ENCODE data around the gene RBM5. TPM values are rescaled to one million over a fixed set of nuclear protein-coding genes. Genes with fewer than 3 reads are reported as not detected.

Gene RBM5
- total RNA-seq, 1 experiment from 2014 or later = 33.5 TPM

DNA sequence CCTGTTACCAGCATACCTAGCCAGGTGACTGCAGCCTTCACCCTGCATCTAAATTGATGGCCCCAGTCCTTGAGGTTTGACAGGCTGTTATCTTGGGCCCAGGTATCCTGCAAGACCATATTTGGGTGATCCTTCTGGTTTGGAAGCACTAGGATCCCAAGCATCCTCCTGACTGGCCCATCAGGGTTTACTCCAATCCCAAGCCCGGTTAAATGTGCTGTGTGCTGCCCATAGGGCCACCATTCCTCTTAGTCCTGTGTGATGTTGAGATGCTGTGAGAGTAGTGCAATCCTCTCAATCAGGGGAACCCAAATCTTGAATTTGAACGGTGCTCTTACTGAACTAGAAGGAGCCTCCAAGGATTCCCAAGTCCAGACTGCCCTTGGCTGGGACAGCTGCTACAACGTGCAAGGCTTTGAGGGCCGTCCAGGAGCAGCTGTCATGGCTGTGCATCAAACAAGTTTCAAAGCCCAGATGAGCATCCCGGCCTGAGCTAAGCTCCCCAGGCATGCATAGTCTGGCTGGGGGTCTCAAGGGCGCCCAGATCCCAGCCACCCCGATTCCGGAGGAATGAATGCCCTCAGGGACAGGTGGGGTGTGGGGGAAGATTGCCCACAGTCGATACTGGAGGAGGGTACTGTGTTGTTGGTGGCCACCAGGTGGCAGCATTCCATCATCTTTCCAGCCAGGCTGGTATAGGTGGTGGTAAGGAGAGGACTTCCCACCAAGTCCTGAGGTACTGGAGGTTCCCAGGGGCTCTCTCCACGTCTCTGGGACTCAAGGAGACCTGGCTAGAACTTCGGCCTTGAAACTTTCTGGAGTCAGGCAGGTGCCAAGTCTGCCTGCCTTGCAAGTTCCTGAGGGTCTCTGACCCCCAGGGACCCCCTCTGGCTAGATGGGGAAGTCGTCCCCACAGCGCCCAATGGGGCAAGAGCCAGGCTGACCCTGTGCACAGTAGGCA lies 32.6 kb downstream of the RBM5 start:
- peak; percentile 81 for DNase-seq (ENCODE audit: low spot score)

DNA sequence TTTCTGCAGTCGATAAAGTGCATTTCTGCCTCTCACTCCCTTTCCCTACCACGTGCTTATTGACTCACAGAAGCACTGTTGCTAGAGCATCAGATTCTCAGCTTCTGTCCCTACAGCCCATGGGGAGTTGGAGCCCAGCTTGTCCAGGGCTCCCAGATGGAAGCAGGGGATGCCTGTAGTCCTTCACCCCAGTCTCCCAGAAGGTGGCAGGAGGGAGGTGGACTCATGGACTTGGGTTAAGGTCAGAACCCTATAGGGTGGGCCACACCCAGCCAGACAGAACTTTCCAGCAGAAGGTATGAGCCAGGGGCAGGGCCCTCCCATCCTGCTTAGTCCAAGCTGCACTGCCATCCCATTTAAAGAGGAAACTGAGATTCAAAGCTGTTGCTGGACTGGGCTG lies 33.4 kb downstream of the RBM5 start:
- DNase-seq (ENCODE audit: low spot score) = no peak

DNA sequence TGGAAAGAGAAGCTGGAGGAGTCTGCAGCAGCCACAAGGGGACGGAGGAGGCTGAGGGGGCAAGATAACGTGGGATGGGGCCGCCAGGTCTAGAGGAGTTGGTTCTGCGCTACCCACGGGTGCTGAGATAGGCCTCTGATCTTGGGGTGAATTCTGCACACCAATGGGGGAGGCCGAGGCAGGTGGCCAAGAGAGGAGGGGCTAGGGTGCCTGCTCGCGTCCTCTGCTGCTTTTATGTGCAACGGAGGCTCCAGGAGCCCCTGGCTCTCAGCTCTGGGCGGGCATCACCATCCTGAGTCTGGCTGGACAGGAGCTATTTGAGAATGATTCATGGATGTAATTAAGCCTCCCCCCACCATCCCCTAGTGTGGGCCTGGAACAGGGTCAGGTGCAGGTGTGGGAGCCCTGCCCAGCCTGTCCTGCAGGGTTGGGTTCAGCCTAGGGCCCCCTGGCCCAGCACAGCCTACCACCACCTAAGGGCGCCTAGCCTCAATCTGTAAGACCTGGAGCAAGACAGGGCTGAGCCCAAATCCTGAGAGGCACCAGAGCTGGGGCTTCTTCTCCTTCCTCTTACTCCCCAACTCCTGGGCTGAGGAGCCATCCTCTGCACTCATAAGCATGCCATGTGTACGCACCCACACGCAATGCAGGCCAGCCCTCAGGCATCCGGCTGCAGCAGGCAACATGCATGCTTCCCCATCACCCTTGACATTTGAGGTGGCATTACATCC lies 34.1 kb downstream of the RBM5 start:
- DNase-seq (ENCODE audit: low spot score) = no peak

DNA sequence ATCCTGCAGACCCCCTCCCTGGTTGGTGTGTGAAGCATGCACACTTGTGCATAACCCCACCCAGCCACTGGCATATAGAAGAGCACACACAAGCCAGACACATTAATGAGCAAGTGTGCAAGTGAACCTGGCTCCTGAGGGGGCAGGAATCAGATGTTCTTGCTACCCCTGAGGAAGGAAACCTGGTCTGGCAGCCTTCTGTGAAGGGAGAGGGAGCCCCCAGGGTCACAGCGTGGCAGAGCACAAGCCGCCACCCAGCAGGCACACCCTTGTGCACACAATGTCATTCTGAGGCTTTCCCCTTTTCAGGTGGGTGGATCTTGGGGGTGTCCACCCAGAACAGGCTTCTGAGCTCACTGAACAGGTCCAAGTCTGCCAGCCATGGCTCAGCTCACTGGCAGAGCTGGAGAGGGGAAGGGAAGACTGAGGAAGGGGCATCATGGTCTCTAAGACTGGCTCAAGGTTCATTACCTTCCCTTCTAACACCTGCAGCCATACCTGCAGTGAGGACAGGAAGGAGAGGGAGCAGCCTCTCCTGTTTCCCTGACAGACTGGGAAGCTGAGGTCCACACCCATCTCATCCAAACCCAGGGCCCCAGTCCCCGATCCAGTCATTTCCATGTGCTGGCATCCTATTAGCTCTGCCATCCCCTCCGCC lies 34.8 kb downstream of the RBM5 start:
- DNase-seq (ENCODE audit: low spot score) = no peak

DNA sequence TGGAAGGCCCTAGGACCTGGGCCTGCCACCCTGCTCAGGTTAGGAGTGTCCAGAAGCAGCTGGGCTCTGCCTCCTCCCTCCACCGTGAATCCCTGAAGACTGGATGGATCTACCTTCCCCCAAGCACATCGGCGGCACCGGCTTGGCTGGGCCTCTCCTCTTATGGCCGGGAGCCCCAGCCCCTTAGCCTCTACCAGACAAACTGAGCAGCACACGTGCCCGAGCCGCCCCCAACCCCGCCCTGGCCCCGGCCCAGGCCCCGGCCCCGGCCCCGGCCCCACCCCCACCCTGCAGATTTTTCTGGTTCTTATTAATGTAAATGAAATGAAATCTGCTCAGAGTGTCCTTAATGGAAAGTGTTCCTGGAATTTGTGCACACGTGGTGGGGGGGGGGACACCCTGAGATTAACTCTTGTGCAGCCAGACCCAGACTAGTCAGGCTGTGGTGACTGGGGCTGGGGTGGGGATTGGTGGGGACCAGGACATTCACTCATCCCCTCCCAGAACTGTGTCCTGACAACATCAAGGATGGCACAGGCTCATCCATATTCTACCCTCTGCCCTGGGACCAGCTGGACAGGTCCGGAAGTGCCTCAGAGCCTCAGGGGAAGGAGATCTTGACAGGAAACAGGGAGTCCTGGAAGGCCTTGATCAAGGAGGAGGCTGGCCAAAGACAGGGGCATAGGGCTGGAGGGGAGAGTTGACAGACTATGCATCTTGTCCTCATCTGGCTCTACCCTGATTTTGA lies 35.5 kb downstream of the RBM5 start:
- no peak for DNase-seq (ENCODE audit: low spot score)

DNA sequence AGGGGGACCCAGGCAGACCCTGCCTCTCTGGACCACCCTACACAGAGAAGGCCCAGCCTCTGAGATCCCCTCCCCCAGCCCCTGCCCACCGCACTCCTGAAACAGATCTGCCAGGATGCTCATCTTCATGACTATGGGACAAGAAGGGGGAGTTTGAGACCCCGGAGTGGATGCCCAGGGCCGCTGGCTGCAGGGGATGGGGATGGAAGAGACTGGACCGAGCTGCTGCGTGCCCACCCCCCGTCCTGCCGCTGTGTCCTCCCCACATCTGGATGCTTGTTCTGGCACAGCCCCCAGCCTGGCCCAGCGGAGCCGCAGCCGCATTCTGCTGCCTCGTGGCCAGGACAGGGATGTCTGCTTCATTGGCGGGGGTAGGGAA lies 36.1 kb downstream of the RBM5 start:
- no peak for DNase-seq (ENCODE audit: low spot score)

DNA sequence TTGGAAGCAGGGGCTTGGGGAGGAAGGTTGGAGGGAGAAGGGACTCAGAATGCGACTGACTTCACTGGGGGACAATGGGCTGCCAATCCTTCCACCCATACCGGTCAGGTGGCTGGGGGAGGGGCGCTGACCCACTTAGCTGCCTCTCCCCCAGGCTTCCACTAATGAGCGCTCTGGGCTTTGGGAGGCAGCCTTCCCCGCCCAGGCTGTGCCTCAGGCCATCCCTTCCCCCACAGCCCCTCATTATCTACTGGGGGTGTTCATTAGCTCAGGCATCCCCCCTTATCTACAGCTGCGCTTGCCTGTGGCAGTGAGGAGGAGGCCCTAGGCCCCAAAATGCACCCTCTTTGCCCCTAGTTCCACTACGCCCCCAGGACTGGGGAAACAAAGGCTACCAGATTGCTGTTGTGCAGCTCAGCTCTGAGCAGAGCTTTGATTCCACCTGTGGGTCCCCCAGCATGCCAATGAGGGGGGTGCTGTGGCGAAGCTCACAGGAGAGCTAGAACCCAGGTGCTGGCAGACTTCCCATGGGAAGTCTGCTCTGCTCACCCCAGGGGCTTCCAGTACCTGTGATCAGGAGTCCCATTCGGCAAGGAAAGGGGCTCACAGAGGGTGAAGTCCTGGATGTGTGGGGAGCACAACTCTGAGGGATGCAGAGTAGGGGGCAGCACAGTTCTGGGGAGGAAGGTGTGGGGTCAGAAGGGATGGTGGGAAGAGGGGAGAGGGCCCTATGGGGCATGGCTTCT lies 37.0 kb downstream of the RBM5 start:
- DNase-seq (ENCODE audit: low spot score) = no peak

DNA sequence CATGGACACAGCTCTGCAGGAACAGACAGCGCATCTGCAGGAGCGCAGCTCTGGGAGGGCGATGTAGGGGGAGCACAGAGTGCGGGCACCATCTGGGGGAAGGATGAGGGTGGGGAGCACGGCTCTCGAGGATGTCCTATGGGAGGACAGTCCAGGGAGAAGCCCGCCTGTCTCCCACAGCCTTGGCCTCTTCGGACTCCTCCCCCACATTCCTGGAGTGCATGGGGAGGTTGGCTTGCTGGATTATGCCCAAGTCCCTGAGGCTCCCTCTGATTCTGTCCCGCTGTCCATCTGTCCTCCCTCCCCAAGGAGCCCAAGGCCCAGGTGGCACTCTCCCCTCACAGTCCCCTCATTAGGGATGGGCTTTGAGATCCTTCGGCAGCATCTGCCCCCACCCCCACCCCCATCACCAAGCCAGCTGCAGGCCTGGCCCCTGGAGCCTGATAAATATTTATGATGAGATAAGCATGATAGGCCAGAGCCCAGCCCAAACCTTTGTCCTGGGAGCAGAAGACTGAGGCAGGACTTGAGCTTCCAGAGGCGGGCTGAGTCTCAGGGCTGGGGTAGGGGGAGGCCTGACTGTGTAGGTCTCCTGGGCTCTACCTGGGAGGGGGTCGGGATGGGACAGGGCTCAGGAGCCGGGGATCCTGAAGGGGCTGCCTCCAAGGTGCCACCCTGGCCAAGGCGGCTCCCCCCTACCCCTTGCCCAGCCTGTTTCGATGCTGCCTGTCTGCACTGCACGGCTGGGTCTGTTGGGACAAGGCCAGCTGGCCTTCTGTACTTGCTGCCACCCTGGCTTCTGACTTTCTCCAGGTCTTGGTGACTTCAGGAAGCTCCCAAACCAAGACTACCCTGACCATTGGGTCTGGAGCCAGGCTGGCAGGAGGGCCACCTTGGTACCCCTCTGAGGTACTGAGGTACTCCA lies 37.8 kb downstream of the RBM5 start:
- DNase-seq (ENCODE audit: low spot score) = peak; percentile 17

DNA sequence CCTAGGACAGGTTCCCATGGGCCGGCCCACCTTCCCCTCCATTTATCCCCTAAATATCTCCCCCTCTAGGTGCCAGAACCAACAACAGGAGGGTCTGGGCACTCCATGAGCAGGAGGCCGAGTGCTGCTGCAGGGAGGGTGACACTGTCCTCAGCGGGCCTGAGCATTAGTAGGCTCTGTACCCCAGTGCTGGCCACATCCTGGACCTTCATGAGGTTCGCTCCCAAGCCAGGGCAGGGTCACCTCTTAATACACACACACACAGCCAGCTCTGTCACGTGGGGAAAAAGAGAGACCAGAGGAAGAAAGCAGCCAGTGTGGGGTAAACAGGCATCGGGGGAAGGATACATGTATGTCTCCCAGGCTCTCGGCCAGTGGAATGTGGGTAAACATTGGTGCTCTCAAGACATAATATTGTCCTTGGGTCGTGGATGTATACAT lies 38.6 kb downstream of the RBM5 start:
- DNase-seq (ENCODE audit: low spot score) = no peak

DNA sequence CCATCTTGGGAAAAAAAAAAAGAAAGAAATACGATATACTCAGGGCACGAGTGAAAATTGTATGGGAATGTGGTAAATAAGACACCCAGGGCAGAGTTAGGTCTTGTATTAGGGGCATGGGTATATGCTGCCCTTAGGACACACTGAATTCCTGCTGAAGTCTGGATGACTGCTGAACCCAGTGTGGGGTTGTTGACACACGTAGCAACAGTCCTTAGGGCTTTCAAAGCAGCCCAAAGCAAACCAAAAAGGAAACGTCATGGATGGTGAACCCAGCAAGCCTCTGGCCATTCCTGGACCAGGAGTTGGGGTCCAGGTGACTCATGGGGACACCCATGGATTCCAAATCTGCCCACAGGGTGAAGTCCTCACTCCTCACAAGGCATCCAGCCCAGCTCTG lies 39.3 kb downstream of the RBM5 start:
- no peak for DNase-seq (ENCODE audit: low spot score)

DNA sequence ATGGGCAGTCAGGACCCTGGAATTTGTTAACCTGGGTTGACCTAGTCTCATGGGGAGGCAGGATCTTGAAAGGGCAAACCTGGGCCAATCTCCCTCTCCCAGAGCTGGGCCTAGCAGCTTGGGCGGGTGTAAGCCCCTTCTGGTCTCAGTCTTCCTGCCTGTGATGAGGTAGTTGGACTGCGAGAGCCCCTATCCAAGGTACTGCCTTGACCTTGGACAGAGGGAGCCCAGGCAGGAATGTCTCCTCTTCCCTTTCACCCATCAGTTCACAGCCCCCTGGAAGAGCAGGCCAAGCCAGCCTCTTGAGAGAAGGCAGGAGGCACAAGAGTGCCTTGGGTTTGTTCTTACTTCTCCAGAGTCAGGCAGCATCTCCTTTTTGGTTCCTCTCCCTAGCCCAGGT lies 41.7 kb downstream of the RBM5 start:
- DNase-seq (ENCODE audit: low spot score) = no peak

DNA sequence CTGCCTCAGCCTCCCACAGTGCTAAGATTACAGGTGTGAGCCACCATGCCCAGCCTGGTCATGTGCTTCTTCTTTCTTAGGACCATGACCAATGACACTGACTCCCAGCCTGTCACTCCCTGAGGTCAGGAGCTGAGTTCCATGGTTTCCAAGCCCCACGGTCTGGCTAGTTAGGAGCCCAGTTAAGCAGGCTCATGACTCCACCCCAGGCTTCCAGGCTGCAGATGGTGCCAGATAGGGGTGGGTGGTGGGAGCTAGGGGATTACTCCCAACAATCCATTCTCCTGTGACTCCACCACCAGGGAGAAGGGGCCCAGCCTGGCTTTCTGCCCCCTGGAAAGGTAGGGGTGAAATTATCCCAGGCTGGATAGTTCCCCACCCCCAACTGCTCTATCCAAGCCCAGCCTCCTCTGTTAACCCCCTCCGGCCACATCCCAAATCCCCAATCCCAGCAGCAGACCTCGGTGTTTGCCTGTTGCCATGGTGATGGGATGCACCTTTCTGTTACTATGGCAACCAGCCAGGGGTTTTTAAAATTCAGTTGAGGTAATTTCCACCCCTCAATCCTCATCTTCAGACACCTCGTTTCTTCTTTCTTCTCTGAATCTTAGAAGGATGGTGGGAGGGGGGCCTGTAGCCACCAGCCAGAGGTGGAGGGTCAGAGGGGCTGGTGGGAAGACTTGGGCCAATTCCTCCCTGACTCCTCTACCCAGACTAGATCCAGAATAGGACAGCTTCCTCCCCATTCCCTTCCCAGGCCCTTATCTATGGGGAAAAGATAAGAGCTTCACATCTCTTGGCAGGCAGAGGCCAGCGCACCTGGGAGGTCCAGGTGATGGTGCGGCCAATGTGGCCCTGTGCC lies 43.9 kb downstream of the RBM5 start:
- DNase-seq (ENCODE audit: low spot score) = no peak

DNA sequence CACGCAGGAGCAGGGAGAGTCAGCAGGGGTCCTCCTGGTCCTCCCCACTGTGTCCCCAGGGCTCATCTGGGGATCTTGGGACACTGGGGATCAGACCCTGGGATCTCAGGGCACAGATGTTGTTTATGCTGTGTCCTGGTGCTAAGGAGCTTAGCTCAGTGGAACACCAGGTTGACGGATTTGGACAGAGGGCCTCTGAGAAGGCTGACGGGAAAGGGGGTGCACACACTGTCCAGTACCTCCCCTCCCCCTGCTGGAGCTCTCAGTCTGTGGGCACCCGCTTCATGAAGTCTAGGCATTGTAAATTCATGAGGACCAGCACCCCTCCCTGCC lies 44.5 kb downstream of the RBM5 start:
- DNase-seq (ENCODE audit: low spot score) = no peak

DNA sequence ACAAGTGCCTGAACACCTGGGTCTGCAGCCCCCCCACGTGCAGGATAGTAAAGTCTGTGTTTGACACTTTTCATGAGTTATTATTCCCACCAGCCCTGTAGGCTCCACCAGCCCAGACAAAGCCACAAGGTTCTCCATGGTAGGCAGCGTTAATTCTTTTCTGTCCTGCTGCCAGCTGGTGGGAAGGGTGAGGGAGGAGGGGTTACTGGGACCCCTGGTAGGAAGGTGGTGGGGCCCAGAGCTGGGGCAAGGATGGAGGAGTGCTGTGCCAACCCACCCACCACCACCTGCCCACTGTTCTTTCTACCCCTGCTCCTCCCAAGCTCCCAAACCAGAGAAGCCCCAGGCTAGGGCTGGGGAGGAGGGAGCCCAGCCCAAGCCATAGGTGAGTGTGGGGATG lies 45.6 kb downstream of the RBM5 start:
- DNase-seq (ENCODE audit: low spot score) = no peak

DNA sequence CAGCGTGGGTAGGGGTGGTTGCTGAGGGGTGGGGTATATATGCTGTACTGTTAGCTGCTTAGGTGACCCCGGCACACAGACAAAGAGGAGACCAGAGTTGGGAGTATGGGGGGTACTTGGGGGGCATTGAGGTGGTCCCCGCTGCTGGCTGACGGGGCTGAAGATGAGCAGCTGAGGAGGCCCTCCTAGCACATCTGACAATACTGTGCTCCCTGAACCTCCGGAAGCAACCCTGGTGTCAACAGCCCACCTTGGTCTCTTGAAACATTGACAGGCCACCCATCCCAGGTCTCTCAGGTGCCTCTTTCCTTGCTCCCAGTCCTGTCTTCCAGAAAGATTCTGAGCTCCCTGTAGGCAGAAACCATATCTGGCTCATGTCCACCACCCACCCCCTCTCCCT lies 47.2 kb downstream of the RBM5 start:
- no peak for DNase-seq (ENCODE audit: low spot score)

DNA sequence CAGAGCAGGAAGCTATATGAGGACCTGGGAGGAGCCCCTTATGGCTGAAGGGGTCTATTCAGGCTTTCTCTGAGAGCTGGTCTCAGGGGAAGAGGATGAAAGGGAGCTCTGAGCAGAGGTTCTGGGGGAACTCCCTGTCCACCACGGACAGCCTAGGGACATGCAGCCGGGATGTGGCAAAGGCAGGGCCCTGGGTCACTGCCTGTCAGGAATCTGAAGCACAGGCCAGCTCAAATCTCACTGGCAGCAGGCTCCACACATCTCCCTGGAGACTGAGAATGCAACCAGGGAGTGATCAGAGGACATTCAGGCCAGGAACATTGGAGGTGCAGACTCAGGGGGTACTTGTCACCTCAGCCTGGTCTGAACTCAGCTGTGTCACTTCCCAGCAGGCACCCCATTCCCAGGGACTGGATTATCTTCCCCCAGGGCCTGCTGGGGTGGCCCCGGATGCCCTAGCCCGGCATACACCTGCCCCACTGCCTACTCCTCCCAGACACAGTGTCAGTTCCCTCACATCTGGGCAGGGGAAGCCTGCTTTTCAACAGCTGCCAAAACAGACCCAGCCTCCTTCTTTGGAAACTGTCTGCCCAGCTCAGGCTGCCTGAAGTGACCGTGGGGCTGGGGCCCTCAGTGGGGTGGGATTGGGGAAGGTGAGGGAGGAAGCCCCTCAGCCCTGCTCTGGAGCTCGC lies 48.1 kb downstream of the RBM5 start:
- no peak for DNase-seq (ENCODE audit: low spot score)

DNA sequence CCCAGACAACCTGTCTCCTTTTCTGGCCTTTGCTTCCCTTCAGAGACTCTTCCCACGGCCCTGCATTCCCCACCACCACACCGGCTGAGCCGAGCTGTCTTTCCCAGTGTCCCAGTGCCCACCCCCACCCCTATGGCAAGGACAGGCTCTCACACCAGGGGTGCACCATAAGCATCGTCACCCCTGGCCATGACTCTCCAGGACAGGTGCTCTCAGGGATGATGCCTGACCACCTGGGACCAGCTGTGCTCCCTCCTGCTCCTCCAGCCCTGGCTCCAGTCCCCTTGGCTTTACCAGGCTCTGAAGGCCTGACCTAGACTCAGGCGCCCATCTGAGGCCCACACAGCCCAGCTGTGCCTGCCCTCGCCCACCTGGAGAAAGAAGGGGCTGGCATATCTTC lies 48.8 kb downstream of the RBM5 start:
- DNase-seq (ENCODE audit: low spot score) = no peak

All from HT-29 (cell line).